H1 (cell line): ENCODE data around the gene BCAS3.

Experiments used
- BACH1 ChIP-seq: IDR thresholded peaks from 2 replicates; pipeline ENCODE4 v1.6.1; 2012; ENCODE audit warnings: low read length, improper control_type of control experiment
- BCL11A ChIP-seq, 2 experiments: IDR thresholded peaks; one replicate each; pipeline ENCODE4 v1.6.1; 2011; ENCODE audit warnings: low read depth in 2 of 2, low read length in 2 of 2, mild to moderate bottlenecking in 2 of 2
- CTCF ChIP-seq, 3 experiments: IDR thresholded peaks; 1 replicate in 2 of 3; 2 replicates in 1 of 3; pipeline versions ENCODE4 v1.5.1 to v1.6.1; 2011; ENCODE audit warnings: low read length in 3 of 3, mild to moderate bottlenecking in 3 of 3, inconsistent platforms in 2 of 3, low read depth in 1 of 3, moderate library complexity in 1 of 3; ENCODE audit not compliant: insufficient read depth in 1 of 3; ENCODE audit errors: control extremely low read depth in 1 of 3
- KDM5A ChIP-seq: fragments of 200-600 bp; IDR thresholded peaks from 2 replicates; pipeline ENCODE4 v1.7.1; 2012; ENCODE audit warnings: mild to moderate bottlenecking, low read length, inconsistent platforms, mixed read lengths
- POLR2A ChIP-seq, 2 experiments: IDR thresholded peaks; 1 replicate in 1 of 2; 2 replicates in 1 of 2; pipeline ENCODE4 v1.6.1; 2011; ENCODE audit warnings: low read depth in 2 of 2, low read length in 2 of 2, mild to moderate bottlenecking in 2 of 2; ENCODE audit errors: control extremely low read depth in 1 of 2
- POLR2AphosphoS5 ChIP-seq: IDR thresholded peaks from 2 replicates; pipeline ENCODE4 v1.6.1; 2011; ENCODE audit warnings: low read depth, low read length
- RAD21 ChIP-seq, 2 experiments: IDR thresholded peaks in 1 of 2; conservative IDR thresholded peaks in 1 of 2; 2 replicates each; pipeline ENCODE4 v1.6.1; 2011; ENCODE audit warnings: low read depth in 2 of 2, low read length in 2 of 2, improper control_type of control experiment in 1 of 2, inconsistent platforms in 1 of 2, mild to moderate bottlenecking in 1 of 2, moderate library complexity in 1 of 2
- RNF2 ChIP-seq: fragments of 200-900, 300-1000 bp; sonication (generic); IDR thresholded peaks from 2 replicates; pipeline ENCODE4 v1.7.1; 2016; ENCODE audit warnings: borderline replicate concordance, low read depth, mild to moderate bottlenecking, antibody characterized with exemption, low read length; ENCODE audit not compliant: poor library complexity, severe bottlenecking; ENCODE audit errors: missing control alignments
- SP1 ChIP-seq: IDR thresholded peaks from 2 replicates; pipeline ENCODE4 v1.6.1; 2011; ENCODE audit warnings: low read depth, low read length
- TAF1 ChIP-seq: IDR thresholded peaks from 2 replicates; pipeline ENCODE4 v1.6.1; 2011; ENCODE audit warnings: mild to moderate bottlenecking, low read depth, low read length
- USF2 ChIP-seq: IDR thresholded peaks from 2 replicates; pipeline ENCODE4 v1.6.1; 2011; ENCODE audit warnings: low read length, improper control_type of control experiment
- ZNF274 ChIP-seq: IDR thresholded peaks from 2 replicates; pipeline ENCODE4 v1.7.0; 2012; ENCODE audit warnings: low read length, borderline replicate concordance; ENCODE audit errors: extremely low read depth

GRCh38 chr17:61143026-61143425 is 465.4 kb downstream of the BCAS3 start:
- TF ChIP-seq KDM5A: no peak
- no peak for TF ChIP-seq POLR2A (IDR thresholded peaks at IDR 0.05; ENCODE audit: control extremely low read depth in 1 of 2, low read depth in 2 of 2, low read length in 2 of 2)
- TF ChIP-seq CTCF (IDR thresholded peaks at IDR 0.05; ENCODE audit: control extremely low read depth in 1 of 3, insufficient read depth in 1 of 3, low read depth in 1 of 3, low read length in 3 of 3): no peak
- no peak for TF ChIP-seq RAD21 (IDR thresholded peaks at IDR 0.05 in 1 of 2, conservative IDR thresholded peaks at IDR 0.05 in 1 of 2; ENCODE audit: low read depth in 2 of 2, low read length in 2 of 2)
- TF ChIP-seq ZNF274: no peak
- TF ChIP-seq RNF2: no peak
- no peak for TF ChIP-seq USF2
- no peak for TF ChIP-seq TAF1
- no peak for TF ChIP-seq POLR2AphosphoS5
- no peak for TF ChIP-seq SP1
- TF ChIP-seq BCL11A (IDR thresholded peaks at IDR 0.05; ENCODE audit: low read depth in 2 of 2, low read length in 2 of 2): no peak
- TF ChIP-seq BACH1: no peak
